GM18505 (cell line): ENCODE results near the gene TPM1.

Experiments
- ATAC-seq: cut with Tn5 transposase; IDR thresholded peaks from one replicate; pipeline ENCODE4 v1.9.1; 2021; ENCODE audit not compliant: unreplicated experiment
- POLR2A ChIP-seq: IDR thresholded peaks from 4 replicates; pipeline ENCODE4 v1.6.1; 2011; ENCODE audit warnings: borderline replicate concordance; ENCODE audit not compliant: insufficient read depth, insufficient read length; ENCODE audit errors: extremely low read depth

The TPM1 gene

GRCh38 chr15:63063877-63064409, 21.4 kb downstream of the TPM1 start:
- no peak for ATAC-seq
- no peak for TF ChIP-seq POLR2A

GRCh38 chr15:63065262-63066221, 23.0 kb downstream of the TPM1 start:
- ATAC-seq: no peak
- TF ChIP-seq POLR2A: no peak

GRCh38 chr15:63066272-63066671, 23.7 kb downstream of the TPM1 start:
- no peak for TF ChIP-seq POLR2A
- ATAC-seq: no peak

- no peak for ATAC-seq
- TF ChIP-seq POLR2A: no peak
Observed at GRCh38 chr15:63067306-63067705, 24.8 kb downstream of the TPM1 start.

- no peak for TF ChIP-seq POLR2A
- ATAC-seq: no peak
Observed at GRCh38 chr15:63067976-63068743, 25.6 kb downstream of the TPM1 start.

GRCh38 chr15:63069616-63070090, 27.1 kb downstream of the TPM1 start:
- no peak for TF ChIP-seq POLR2A
- no peak for ATAC-seq

GRCh38 chr15:63070681-63071129, 28.2 kb downstream of the TPM1 start:
- ATAC-seq: no peak
- TF ChIP-seq POLR2A: no peak

- no peak for TF ChIP-seq POLR2A
- no peak for ATAC-seq
Observed at GRCh38 chr15:63071288-63071909, 28.9 kb downstream of the TPM1 start.

GRCh38 chr15:63072023-63072650, 29.6 kb downstream of the TPM1 start:
- no peak for TF ChIP-seq POLR2A
- ATAC-seq: no peak

GRCh38 chr15:63072809-63073277, 30.3 kb downstream of the TPM1 start:
- no peak for ATAC-seq
- no peak for TF ChIP-seq POLR2A

- TF ChIP-seq POLR2A: no peak
- ATAC-seq: no peak
Observed at GRCh38 chr15:63073497-63074172, 31.1 kb downstream of the TPM1 start.
